KMS-11 (cell line): ENCODE results near the gene NFASC.

ENCODE experiments used
- H2AFZ ChIP-seq: fragments of 200-600 bp; sonication (generic); 2 replicates; pipeline ENCODE4 v1.6.1; 2016; ENCODE audit warnings: antibody characterized with exemption, mixed run types, low read depth
- H3K27ac ChIP-seq: fragments of 200-600 bp; sonication (generic); 2 replicates; pipeline ENCODE4 v1.6.1; 2016; ENCODE audit warnings: mild to moderate bottlenecking, mixed run types
- H3K27me3 ChIP-seq: fragments of 200-600 bp; sonication (generic); 2 replicates; pipeline ENCODE4 v1.6.1; 2017; ENCODE audit warnings: mild to moderate bottlenecking, low read depth, mixed run types, moderate library complexity; ENCODE audit not compliant: insufficient read depth
- H3K36me3 ChIP-seq: fragments of 200-600 bp; sonication (generic); 2 replicates; pipeline ENCODE4 v1.6.1; 2017; ENCODE audit warnings: mild to moderate bottlenecking, mixed run types; ENCODE audit not compliant: insufficient read depth
- H3K4me1 ChIP-seq: fragments of 200-600 bp; sonication (generic); 2 replicates; pipeline ENCODE4 v1.6.1; 2016; ENCODE audit warnings: mild to moderate bottlenecking, low read depth, mixed run types; ENCODE audit not compliant: poor library complexity, severe bottlenecking
- H3K4me2 ChIP-seq: fragments of 200-600 bp; sonication (generic); 2 replicates; pipeline ENCODE4 v1.7.0; 2016; ENCODE audit warnings: mild to moderate bottlenecking, mixed run types
- H3K4me3 ChIP-seq: fragments of 200-600 bp; sonication (generic); IDR thresholded peaks from 2 replicates; pipeline ENCODE4 v1.6.1; 2017; ENCODE audit warnings: low read depth, low read length, mixed read lengths; ENCODE audit not compliant: insufficient read depth
- H3K79me2 ChIP-seq: fragments of 200-600 bp; sonication (generic); 2 replicates; pipeline ENCODE4 v1.6.1; 2016; ENCODE audit warnings: low read depth, mixed run types; ENCODE audit not compliant: insufficient read depth
- H3K9ac ChIP-seq: fragments of 200-600 bp; sonication (generic); 2 replicates; pipeline ENCODE4 v1.6.1; 2016; ENCODE audit warnings: mild to moderate bottlenecking, mixed run types
- H4K20me1 ChIP-seq: fragments of 200-600 bp; sonication (generic); 2 replicates; pipeline ENCODE4 v1.6.1; 2016; ENCODE audit warnings: mild to moderate bottlenecking, mixed run types; ENCODE audit not compliant: insufficient read depth
- CTCF ChIP-seq: fragments of 200-600 bp; sonication (generic); conservative IDR thresholded peaks from 2 replicates; pipeline ENCODE4 v1.6.1; 2017; ENCODE audit warnings: low read depth, mild to moderate bottlenecking, antibody characterized with exemption, low read length, moderate library complexity, mixed read lengths

NFASC gene

GRCh38 chr1:204987689-204988088, 117.0 kb downstream of the NFASC start:
- peaks cover 94% of the 10 kb centered on the region for H3K27me3 ChIP-seq
- H3K4me3 ChIP-seq, result no peak overlapping the region
- TF ChIP-seq CTCF, result no peak
- H3K4me2 ChIP-seq, result no peak overlapping the region
- no peaks in the 10 kb centered on the region for H3K36me3 ChIP-seq
- H3K27ac ChIP-seq, result no peak overlapping the region
- no peak overlapping the region for H3K9ac ChIP-seq
- H4K20me1 ChIP-seq, result no peaks in the 10 kb centered on the region
- no peaks in the 10 kb centered on the region for H3K4me1 ChIP-seq
- no peak overlapping the region for H2AFZ ChIP-seq
- H3K79me2 ChIP-seq, result no peaks in the 10 kb centered on the region

DNA sequence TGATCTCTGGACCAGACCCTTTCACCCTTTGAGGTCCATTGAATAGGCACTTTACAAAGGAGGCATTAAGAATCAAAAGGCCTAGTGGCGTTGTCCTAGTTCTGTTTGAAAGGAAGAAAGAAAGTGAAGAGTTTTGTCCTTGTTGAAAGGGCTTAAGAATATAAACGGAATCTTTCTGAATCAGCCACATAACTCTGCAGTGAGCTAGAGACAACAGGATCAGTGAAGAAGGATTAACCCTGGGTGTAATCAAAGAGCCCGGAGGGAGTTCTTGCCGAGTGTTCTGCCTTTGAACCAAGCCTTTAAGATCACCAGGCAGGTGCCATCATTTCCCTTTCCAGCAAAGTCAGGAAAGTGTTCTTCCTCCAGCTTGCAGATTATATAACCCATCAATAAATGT, 117.5 kb downstream of the NFASC start:
- H3K27me3 ChIP-seq, result peaks cover 94% of the 10 kb centered on the region
- no peak overlapping the region for H3K9ac ChIP-seq
- H3K4me1 ChIP-seq, result no peaks in the 10 kb centered on the region
- H2AFZ ChIP-seq, result no peak overlapping the region
- no peaks in the 10 kb centered on the region for H3K36me3 ChIP-seq
- no peak for TF ChIP-seq CTCF
- H3K4me2 ChIP-seq, result no peak overlapping the region
- H3K4me3 ChIP-seq, result no peak overlapping the region
- no peaks in the 10 kb centered on the region for H3K79me2 ChIP-seq
- H4K20me1 ChIP-seq, result no peaks in the 10 kb centered on the region
- H3K27ac ChIP-seq, result no peak overlapping the region

- Histone ChIP-seq H3K27me3 (peaks cover 95% of the 10 kb centered on the region), H3K4me3 (no peak overlapping the region), H3K79me2 (no peaks in the 10 kb centered on the region), H3K36me3 (no peaks in the 10 kb centered on the region), H2AFZ (no peak overlapping the region), H3K27ac (no peak overlapping the region), H3K4me1 (no peaks in the 10 kb centered on the region), H3K9ac (no peak overlapping the region), H4K20me1 (no peaks in the 10 kb centered on the region), H3K4me2 (no peak overlapping the region)
- TF ChIP-seq CTCF, result peak; percentile 95
These were observed 118.8 kb downstream of the NFASC start for GRCh38 chr1:204989266-204990058.

- Histone ChIP-seq H3K4me1 (no peaks in the 10 kb centered on the region), H3K27me3 (peaks cover 95% of the 10 kb centered on the region), H3K79me2 (no peaks in the 10 kb centered on the region), H3K9ac (no peak overlapping the region), H3K27ac (no peak overlapping the region), H2AFZ (no peak overlapping the region), H3K4me3 (no peak overlapping the region), H3K36me3 (no peaks in the 10 kb centered on the region), H3K4me2 (no peak overlapping the region), H4K20me1 (no peaks in the 10 kb centered on the region)
- TF ChIP-seq CTCF, result no peak
These were observed 119.5 kb downstream of the NFASC start for GRCh38 chr1:204990059-204990664.
